ENCODE data around the gene CD207.
"Not testable (repeated sequence)": the region's sequence is repeated elsewhere in the genome, so short reads cannot be mapped to it uniquely, and the experiment has no call there.

The CD207 gene

GRCh38 chr2:70835643-70836042 lies at the start of gene CD207:
CD207 (minus strand) TSS chr2:70835816; CDS start chr2:70835776, 40 bp downstream.
- DNase-seq = no peak

DNA sequence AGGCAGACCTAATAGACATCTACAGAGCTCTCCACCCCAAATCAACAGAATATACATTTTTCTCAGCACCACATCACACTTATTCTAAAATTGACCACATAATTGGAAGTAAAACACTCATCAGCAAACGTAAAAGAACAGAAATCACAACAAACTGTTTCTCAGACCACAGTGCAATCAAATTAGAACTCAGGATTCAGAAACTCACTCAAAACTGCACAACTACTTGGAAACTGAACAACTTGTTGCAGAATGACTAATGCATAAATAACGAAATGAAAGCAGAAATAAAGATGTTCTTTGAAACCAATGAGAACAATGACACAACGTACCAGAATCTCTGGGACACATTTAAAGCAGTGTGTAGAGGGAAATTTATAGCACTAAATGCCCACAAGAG lies 42.9 kb upstream of the CD207 start:
- DNase-seq = not testable (repeated sequence)

DNA sequence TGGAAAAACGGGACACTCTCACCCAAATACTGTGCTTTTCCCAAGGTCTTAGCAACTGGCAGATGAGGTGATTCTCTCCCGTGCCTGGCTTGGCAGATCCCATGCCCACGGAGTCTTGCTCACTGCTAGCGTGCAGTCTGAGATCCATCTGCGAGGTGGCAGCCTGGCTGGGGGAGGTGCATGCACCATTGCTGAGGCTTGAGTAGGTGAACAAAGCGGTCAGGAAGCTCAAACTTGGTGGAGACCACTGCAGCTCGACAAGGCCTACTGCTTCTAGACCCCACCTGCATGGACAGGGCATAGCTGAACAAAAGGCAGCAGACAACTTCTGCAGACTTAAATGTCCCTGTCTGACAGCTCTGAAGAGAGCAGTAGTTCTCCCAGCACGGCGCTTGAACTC lies 40.5 kb upstream of the CD207 start:
- not testable (repeated sequence) for DNase-seq

GRCh38 chr2:70873541-70873940 lies 37.9 kb upstream of the CD207 start:
- no peak for DNase-seq

- DNase-seq = peak; percentile 22
These were observed 36.0 kb upstream of the CD207 start for GRCh38 chr2:70871398-70872211.

GRCh38 chr2:70870790-70871189 lies 35.2 kb upstream of the CD207 start:
- no peak for DNase-seq

- no peak for DNase-seq
These were observed 33.4 kb upstream of the CD207 start for GRCh38 chr2:70868970-70869369.

GRCh38 chr2:70861777-70862625 lies 26.4 kb upstream of the CD207 start:
- DNase-seq = peak; percentile 43

DNA sequence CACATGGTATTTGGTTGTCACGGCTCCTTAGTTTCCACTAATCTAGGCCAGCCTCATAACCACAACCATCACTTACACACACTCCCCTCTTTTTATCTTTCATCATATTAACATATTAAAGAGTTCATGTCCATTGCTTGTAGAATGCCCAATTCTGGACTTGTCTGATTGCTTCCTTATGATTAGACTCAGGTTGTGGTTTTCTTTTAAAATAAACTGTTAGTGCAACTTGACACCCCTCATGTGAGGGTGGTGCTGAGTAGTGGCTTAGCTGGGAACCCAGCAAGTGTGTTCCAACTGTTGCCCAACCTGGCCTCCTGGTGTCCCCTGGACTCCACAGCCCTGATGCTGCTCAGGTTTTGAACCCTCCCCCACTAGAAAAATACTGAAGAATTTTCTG lies 20.1 kb upstream of the CD207 start:
- no peak for DNase-seq

GRCh38 chr2:70854411-70854810 lies 18.8 kb upstream of the CD207 start:
- DNase-seq = no peak

GRCh38 chr2:70852824-70853223 lies 17.2 kb upstream of the CD207 start:
- no peak for DNase-seq

- DNase-seq = no peak
These were observed 16.1 kb upstream of the CD207 start for GRCh38 chr2:70851704-70852103.

GRCh38 chr2:70850925-70851324 lies 15.3 kb upstream of the CD207 start:
- no peak for DNase-seq

- no peak for DNase-seq
These were observed 6.8 kb upstream of the CD207 start for GRCh38 chr2:70842401-70842800.

DNA sequence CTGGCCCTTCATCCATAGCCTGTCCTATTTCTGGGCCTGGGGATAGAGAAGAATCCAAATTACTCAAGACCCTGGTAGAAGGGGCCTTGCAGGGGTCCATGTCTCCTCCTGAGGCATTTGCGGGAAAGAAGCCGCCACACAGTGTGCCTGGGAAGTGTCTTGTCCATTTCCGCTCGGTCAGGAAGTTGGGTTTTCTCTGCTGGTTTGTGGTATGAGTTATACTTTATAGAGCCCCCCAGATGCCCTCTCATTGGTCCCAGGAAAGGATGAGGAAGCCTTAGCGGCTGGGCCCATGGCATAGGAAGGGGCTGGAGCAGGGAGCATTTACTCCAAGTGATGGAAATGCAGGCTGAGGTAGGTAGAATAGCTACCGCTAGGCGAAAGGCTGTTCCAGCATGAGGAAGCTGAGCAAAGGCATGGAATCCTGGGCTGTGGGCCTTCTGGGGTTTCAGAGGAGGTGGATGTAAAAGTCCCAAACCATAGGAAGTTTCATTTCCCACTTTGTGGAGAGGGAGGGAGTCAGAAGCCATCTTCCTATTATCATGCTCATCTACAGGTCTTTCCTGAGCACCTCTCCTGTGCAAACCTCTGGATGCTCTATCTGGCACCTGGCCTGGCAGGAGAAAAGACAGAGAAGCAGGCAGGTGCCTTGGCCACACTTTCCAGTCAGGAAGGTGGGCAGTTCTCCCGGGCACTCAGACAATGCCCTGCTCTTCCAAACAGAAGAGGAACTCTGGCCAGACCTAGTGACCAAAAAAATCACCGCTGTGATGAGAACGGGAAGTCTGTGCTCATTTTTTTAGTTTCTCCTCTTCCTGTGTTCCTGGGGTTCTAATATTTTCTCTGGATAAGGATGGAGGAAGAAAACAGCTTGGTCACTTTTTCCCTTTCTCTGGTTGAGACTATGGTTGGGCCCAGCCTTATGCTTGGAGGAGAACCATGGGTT lies 2.6 kb upstream of the CD207 start:
- DNase-seq = no peak

DNA sequence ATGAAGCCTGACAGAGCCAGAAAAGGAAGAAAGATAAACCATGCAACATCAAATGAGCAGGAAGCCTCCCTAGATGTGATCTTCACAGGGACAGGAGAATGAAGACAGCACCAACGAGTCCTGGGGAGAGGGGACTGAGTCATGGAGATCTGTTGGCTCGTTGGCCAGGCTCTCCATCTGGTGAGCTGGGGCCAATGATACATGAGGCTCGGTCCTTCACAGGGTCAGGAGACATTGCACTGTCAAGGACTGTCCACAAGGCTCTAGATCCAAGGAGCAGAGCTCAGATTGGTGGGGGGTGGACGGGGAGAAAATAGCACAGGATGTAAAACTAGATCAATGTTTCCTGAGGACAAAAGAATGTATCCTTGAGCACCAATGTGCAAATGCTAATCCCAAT lies 735 bp downstream of the CD207 start:
- DNase-seq = no peak

DNA sequence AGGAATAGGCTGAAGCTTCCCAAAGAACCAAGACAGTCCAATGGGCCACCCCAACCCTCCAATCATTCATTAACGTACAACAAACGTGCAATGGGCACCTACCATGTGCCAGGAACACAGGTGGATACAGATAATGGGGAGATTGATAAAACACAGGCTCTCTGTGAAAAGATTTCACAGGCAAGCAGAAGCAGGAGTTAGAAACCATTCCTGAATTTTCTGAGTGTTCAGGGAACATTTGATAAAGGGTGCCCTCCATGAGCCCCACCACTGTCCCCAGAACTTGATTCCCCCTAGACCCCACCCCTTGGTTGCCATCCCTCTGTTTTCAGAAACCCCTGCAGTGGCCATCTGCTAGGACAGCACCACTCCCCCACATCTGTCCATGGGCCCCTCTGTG lies 1.5 kb downstream of the CD207 start:
- DNase-seq = no peak

DNA sequence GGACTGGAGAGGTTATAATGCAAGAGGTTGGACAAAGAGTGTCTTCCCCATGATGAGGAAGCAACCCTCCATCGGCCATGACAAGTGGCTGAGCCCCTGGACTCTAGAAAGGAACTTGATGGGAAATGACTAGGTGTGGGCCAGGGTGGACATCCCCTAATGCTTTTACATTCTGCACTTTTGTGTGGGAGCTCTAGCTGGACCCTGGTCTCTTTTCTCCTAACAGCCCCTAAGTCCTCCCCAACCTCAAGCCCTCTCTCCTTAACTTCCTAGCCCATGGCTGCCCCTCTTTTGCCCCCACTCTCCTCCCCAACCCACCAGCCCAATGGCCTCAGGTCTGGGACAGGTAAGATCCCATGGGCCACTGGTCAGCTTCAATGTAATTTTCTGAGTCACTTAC lies 2.4 kb downstream of the CD207 start:
- no peak for DNase-seq

- no peak for DNase-seq
These were observed 3.2 kb downstream of the CD207 start for GRCh38 chr2:70832386-70832785.

DNA sequence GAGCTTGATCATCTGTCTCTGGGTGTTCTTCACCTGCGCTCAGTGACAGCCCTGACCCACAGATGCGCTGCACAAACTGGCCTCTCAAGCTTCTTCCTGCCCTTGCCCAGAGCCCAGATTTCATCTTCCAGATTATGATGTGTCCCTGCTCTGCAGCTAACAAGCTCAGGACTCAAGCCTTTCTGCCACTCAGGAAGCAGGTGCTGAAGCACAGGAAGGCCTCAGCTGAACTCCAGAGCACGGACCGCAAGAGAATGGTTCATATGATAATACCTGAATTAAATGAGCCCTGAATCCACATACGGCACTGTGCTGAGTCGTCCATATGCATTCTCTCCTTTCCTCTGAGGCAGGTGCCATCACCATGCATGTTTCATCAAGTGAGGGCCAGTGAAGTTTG lies 3.8 kb downstream of the CD207 start:
- DNase-seq = no peak

DNA sequence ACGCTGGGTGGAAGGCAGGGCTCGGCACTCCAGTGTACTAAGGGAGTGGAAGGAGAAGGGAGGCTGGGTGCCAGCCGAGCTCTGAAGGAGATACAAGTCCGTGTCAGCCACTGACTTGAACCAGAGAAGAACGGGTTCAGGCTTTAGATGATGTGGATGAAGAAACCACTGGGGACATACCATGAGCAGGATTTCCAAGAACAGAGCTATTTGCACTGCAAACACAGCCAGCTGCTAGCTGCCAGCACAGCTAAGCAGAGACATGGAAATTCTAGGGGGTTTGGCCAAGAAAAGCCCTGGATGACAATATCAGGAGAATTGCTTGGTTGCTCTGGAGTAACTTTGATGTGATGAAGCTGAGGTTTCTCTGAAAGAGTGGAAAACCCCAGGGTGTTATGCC lies 5.2 kb downstream of the CD207 start:
- no peak for DNase-seq

- no peak for DNase-seq
These were observed 5.7 kb downstream of the CD207 start for GRCh38 chr2:70829916-70830315.

Measured in KG1 (cell line).